B cell (primary cell): ENCODE measurements around the gene COL25A1. TPM values are rescaled to one million over a fixed set of nuclear protein-coding genes. Genes with fewer than 3 reads are reported as not detected.

Experiments
- ATAC-seq: fragments of 200-7000 bp; cut with Tn5 transposase; one replicate; pipeline ENCODE4 v1.10.0; 2021; ENCODE audit warnings: low read depth, mild to moderate bottlenecking, moderate number of reproducible peaks, moderate library complexity
- CTCF ChIA-PET: fragments of 350-600 bp; sonication (Branson Sonifier 250); formaldehyde crosslinking; loops from one replicate; lab custom pipeline; 2021; ENCODE audit warnings: antibody characterized with exemption, inconsistent platforms; lab: Charles Lee
- POLR2A ChIA-PET: fragments of 350-600 bp; sonication (Branson Sonifier 250); formaldehyde crosslinking; loops from one replicate; lab custom pipeline; 2021; ENCODE audit warnings: antibody characterized with exemption; lab: Charles Lee
- DNase-seq: peaks from one replicate; pipeline ENCODE4 v3.0.0; 2013
- H2AFZ ChIP-seq: 2 replicates; pipeline ENCODE4 v1.6.1; 2012; ENCODE audit warnings: mild to moderate bottlenecking, low read depth, low read length; ENCODE audit not compliant: insufficient read depth, poor library complexity, severe bottlenecking
- H3K27ac ChIP-seq, 2 donors: 1 replicate in 1 of 2; 2 replicates in 1 of 2; pipeline ENCODE4 v1.5.1; 2012 to 2013; ENCODE audit warnings: low read length in 2 of 2, mild to moderate bottlenecking in 2 of 2, moderate library complexity in 1 of 2
- H3K27me3 ChIP-seq, 4 experiments: fragments of 200-600 bp in 1 of 4; sonication (generic) in 1 of 4; replicated peaks in 1 of 4; 1 replicate in 2 of 4; 2 replicates in 2 of 4; pipeline versions ENCODE4 v1.6.1 to v1.7.0; 2013 to 2016; ENCODE audit warnings: low read length in 3 of 4, mild to moderate bottlenecking in 2 of 4, mixed read lengths in 1 of 4, moderate library complexity in 1 of 4; ENCODE audit not compliant: insufficient read depth in 4 of 4, control insufficient read depth in 3 of 4; ENCODE audit errors: control extremely low read depth in 1 of 4
- H3K36me3 ChIP-seq, 2 experiments: replicated peaks in 1 of 2; 1 replicate in 1 of 2; 2 replicates in 1 of 2; pipeline versions ENCODE4 v1.6.1 to v1.7.1; 2013; ENCODE audit warnings: low read length in 1 of 2; ENCODE audit not compliant: insufficient read depth in 2 of 2, control insufficient read depth in 1 of 2; ENCODE audit errors: control extremely low read depth in 1 of 2, extremely low read depth in 1 of 2
- H3K4me1 ChIP-seq, 2 donors: fragments of 200-600 bp in 1 of 2; sonication (generic) in 1 of 2; 1 replicate in 1 of 2; 2 replicates in 1 of 2; pipeline versions ENCODE4 v1.5.1 to v1.6.1; 2013 to 2017; ENCODE audit warnings: low read length in 2 of 2; ENCODE audit not compliant: control insufficient read depth in 2 of 2, insufficient read depth in 2 of 2
- H3K4me2 ChIP-seq: replicated peaks from 2 replicates; pipeline ENCODE3; 2012; ENCODE audit warnings: mild to moderate bottlenecking, low read depth, low read length; ENCODE audit not compliant: poor library complexity, severe bottlenecking
- H3K4me3 ChIP-seq, 5 experiments: fragments of 200-600 bp in 1 of 5; sonication (generic) in 1 of 5; 1 replicate in 3 of 5; 2 replicates in 2 of 5; pipeline versions ENCODE4 v1.5.1 to v1.7.0; 2011 to 2016; ENCODE audit warnings: low read length in 4 of 5, mild to moderate bottlenecking in 4 of 5, low read depth in 2 of 5, control low read depth in 1 of 5, moderate library complexity in 1 of 5; ENCODE audit not compliant: insufficient read depth in 1 of 5; ENCODE audit errors: control extremely low read depth in 1 of 5, extremely low read depth in 1 of 5
- H3K79me2 ChIP-seq: fragments of 200-600 bp; sonication (generic); one replicate; pipeline ENCODE4 v1.6.0; 2016; ENCODE audit warnings: low read length; ENCODE audit not compliant: control insufficient read depth, insufficient read depth
- H3K9ac ChIP-seq: fragments of 200-600 bp; sonication (generic); 2 replicates; pipeline ENCODE4 v1.6.1; 2017; ENCODE audit warnings: mild to moderate bottlenecking, low read length, moderate library complexity
- H3K9me3 ChIP-seq, 3 donors: one replicate each; pipeline versions ENCODE4 v1.6.1 to v1.7.1; 2013; ENCODE audit warnings: low read length in 2 of 3; ENCODE audit not compliant: control insufficient read depth in 2 of 3, insufficient read depth in 1 of 3; ENCODE audit errors: control extremely low read depth in 1 of 3
- H4K20me1 ChIP-seq: 2 replicates; pipeline ENCODE4 v1.6.0; 2012; ENCODE audit warnings: mild to moderate bottlenecking, low read length; ENCODE audit not compliant: insufficient read depth, control insufficient read depth, poor library complexity, severe bottlenecking
- H3K27ac Mint-ChIP-seq: one replicate; pipeline ENCODE4 v1.8.0; 2021; ENCODE audit warnings: mixed read lengths
- H3K27me3 Mint-ChIP-seq: one replicate; pipeline ENCODE4 v1.8.0; 2021; ENCODE audit warnings: mixed read lengths
- H3K4me1 Mint-ChIP-seq: one replicate; pipeline ENCODE4 v1.8.0; 2021; ENCODE audit warnings: mixed read lengths
- H3K4me3 Mint-ChIP-seq: one replicate; pipeline ENCODE4 v1.8.0; 2021; ENCODE audit warnings: mixed read lengths
- H3K9me3 Mint-ChIP-seq: one replicate; pipeline ENCODE4 v1.8.0; 2022; ENCODE audit warnings: mixed read lengths; ENCODE audit not compliant: insufficient read depth
- EZH2 ChIP-seq: IDR thresholded peaks from 2 replicates; pipeline ENCODE4 v1.6.1; 2012; ENCODE audit warnings: borderline replicate concordance, low read depth, mild to moderate bottlenecking, moderate library complexity, low read length; ENCODE audit not compliant: insufficient read depth, poor library complexity, severe bottlenecking
- WGBS: methylation state at CpG from one replicate; pipeline ENCODE4 v1.1.5; 2013; ENCODE audit warnings: missing lambda C conversion rate; ENCODE audit not compliant: insufficient coverage; 5-methylcytosine and 5-hydroxymethylcytosine counted together
- intact Hi-C: fragments of 100-400 bp; cut with micrococcal nuclease; formaldehyde crosslinking; loops from one replicate; pipeline ENCODE4 v1.10.0; 2022
- polyA plus RNA-seq: library from polyadenylated mRNA; depleted of rRNA; stranded (reverse); fragments of >200 nt; gene quantifications from 2 replicates; pipeline ENCODE4 v1.2.3, GENCODE V29; 2012
- total RNA-seq, 2 donors: library from RNA; stranded (reverse); fragments of 120-200 nt in 1 of 2; gene quantifications; 1 replicate in 1 of 2; 2 replicates in 1 of 2; pipeline versions ENCODE4 v1.2.3 to v1.2.4, GENCODE V29; 2013 to 2022
- TF ChIP-seq, protein P1 (sequence below): fragments of 200-600 bp; IDR thresholded peaks from one replicate; pipeline ENCODE4 v1.8.0; 2022; ENCODE audit warnings: antibody characterized with exemption, mild to moderate bottlenecking

COL25A1 gene
- total and polyA plus RNA-seq, 2 donors (not counting 1 experiment from before 2014, with no cell fraction given) = not detected

DNA sequence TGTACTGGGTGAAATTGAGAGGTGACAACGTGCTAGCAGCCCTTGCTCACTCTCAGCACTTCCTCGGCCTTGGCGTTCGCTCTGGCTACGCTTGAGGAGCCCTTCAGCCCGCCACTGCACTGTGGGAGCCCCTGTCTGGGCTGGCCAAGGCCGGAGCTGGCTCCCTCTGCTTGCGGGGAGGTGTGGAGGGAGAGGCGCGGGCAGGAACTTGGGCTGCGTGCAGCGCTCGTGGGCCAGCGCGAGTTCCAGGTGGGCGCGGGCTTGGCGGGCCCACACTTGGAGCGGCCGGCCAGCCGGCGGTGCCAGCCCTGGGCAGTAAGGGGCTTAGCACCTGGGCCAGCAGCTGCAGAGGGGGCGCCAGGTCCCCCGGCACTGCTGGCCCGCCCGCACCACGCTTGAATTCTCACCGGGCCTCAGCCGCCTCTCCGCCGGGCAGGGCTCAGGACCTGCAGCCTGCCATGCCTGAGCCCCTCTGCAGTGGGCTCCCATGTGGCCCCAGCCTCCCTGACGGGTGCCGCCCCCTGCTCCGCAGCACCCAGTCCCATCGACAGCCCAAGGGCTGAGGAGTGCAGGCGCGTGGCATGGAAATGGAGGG lies 290.1 kb downstream of the COL25A1 start:
- no peaks in the 10 kb centered on the region for H3K27me3 ChIP-seq
- no peak overlapping the region for H3K4me2 ChIP-seq
- no peaks in the 10 kb centered on the region for H3K4me1 Mint-ChIP-seq
- ChIA-PET POLR2A (no interaction called here), CTCF (no interaction called here)
- H3K4me1 ChIP-seq = no peaks in the 10 kb centered on the region
- ATAC-seq = no peak
- peaks cover 0 to 23% (median 0%) of the 10 kb centered on the region in 3 donors for H3K9me3 ChIP-seq
- no peak for DNase-seq
- TF ChIP-seq EZH2 = no peak
- TF ChIP-seq, protein P1, sequence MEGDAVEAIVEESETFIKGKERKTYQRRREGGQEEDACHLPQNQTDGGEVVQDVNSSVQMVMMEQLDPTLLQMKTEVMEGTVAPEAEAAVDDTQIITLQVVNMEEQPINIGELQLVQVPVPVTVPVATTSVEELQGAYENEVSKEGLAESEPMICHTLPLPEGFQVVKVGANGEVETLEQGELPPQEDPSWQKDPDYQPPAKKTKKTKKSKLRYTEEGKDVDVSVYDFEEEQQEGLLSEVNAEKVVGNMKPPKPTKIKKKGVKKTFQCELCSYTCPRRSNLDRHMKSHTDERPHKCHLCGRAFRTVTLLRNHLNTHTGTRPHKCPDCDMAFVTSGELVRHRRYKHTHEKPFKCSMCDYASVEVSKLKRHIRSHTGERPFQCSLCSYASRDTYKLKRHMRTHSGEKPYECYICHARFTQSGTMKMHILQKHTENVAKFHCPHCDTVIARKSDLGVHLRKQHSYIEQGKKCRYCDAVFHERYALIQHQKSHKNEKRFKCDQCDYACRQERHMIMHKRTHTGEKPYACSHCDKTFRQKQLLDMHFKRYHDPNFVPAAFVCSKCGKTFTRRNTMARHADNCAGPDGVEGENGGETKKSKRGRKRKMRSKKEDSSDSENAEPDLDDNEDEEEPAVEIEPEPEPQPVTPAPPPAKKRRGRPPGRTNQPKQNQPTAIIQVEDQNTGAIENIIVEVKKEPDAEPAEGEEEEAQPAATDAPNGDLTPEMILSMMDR = no peak
- no peaks in the 10 kb centered on the region for H3K36me3 ChIP-seq
- no peak overlapping the region for H3K4me3 ChIP-seq
- no peaks in the 10 kb centered on the region for H3K79me2 ChIP-seq
- H3K9ac ChIP-seq = no peak overlapping the region
- no peak overlapping the region for H3K27ac ChIP-seq
- H3K27me3 Mint-ChIP-seq = no peaks in the 10 kb centered on the region
- no peak overlapping the region for H3K4me3 Mint-ChIP-seq
- H2AFZ ChIP-seq = no peak overlapping the region
- intact Hi-C loops = no loop called here
- no peaks in the 10 kb centered on the region for H3K9me3 Mint-ChIP-seq
- no peaks in the 10 kb centered on the region for H4K20me1 ChIP-seq
- no peak overlapping the region for H3K27ac Mint-ChIP-seq
- 89% methylated on average over 35 of the region's 37 CpGs for WGBS

DNA sequence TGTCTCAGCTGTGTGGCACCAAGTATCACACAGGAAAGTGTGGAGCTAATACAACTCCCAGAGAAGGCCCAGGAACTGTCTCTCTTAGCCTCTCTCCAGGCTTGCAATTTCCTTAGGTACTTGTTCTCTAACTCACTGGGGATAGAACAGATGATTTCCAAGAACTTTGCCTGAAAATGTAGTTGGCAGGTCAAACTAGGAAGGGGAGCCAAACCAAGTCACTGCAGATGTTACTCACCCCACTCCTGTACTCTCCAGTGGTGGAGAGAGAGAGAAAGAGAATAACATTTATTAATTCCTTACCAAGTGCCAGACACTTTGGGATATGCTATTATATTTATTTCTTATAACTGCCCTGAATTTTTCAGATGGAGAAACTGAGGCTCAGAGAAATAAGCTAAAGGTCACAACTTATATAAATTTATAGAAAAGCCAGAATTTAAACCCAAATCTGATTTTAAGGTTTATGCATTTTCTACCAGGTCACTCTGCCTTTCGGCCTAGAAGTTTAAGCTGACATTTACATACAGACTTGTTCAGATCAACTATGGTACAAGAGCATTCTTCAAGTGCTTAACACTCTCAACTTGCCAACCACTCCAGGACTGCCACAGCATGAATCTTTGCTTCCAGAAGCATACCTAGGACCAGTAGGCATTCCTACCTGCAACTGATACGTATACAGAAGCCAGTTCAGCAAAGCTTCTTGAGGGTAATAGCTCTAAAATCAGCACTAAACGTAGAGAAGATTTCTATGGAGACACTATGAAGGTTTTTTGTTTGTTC lies 291.0 kb downstream of the COL25A1 start:
- H3K27me3 Mint-ChIP-seq = no peaks in the 10 kb centered on the region
- H3K4me3 Mint-ChIP-seq = no peak overlapping the region
- no peaks in the 10 kb centered on the region for H3K9me3 Mint-ChIP-seq
- DNase-seq (no peak), ATAC-seq (no peak)
- Histone ChIP-seq H3K9me3 (peaks cover 0 to 18% (median 0%) of the 10 kb centered on the region in 3 donors), H2AFZ (no peak overlapping the region), H4K20me1 (no peaks in the 10 kb centered on the region), H3K4me3 (no peak overlapping the region), H3K4me2 (no peak overlapping the region), H3K36me3 (no peaks in the 10 kb centered on the region), H3K9ac (no peak overlapping the region), H3K79me2 (no peaks in the 10 kb centered on the region), H3K27me3 (no peaks in the 10 kb centered on the region), H3K27ac (no peak overlapping the region), H3K4me1 (no peaks in the 10 kb centered on the region)
- WGBS = 100% methylated on average over 2 of the region's 3 CpGs
- ChIA-PET CTCF (no interaction called here), POLR2A (no interaction called here)
- intact Hi-C loops = no loop called here
- H3K27ac Mint-ChIP-seq = no peak overlapping the region
- H3K4me1 Mint-ChIP-seq = no peaks in the 10 kb centered on the region
- TF ChIP-seq, protein P1 = no peak
- TF ChIP-seq EZH2 = no peak
